GM18858 (cell line): ENCODE measurements around the gene HADH.
"Not testable (repeated sequence)": the region's sequence is repeated elsewhere in the genome, so short reads cannot be mapped to it uniquely, and the experiment has no call there.

Source experiments
- ATAC-seq: cut with Tn5 transposase; IDR thresholded peaks from one replicate; pipeline ENCODE4 v1.9.1; 2021; ENCODE audit not compliant: unreplicated experiment

The HADH gene

DNA sequence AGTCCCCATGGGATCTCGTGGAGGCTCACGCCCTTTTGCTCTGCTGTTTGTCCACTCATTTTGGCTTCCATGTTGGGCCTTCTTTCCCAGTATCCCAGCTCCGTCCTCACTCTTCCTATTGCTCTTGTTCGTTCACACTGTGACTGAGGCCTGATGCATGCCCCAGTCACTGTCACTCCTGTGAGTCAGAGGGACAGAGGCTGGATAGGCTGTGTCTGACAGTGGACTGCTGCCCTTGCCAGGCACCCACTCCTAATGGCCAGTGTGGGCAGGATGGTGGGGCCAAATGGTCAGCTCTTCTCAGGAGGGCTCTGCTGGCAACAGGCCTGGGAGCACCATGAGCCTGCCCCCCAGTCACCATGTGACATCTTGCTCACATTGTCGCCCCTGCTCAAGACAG, 40.0 kb downstream of the HADH start:
- no peak for ATAC-seq

DNA sequence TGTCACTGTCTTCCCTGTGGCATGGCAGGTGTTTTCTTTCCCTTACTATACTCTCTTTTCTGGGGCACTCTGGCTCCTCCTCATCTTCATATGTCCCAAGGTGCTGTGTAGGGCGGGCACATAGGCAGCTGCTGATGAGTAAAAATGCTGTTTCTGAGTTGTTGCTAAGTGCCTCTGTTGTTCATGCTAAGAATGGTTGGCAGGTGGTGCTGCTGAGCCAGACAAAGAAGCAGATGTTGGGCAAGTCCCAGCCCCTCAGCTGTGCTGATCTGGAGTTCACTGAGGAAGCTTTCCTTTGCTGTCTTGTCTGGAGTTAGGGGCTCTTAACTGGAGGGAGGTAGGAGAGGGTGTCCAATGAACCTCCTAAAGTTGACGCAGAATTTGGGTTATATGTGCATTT, 40.6 kb downstream of the HADH start:
- ATAC-seq, result peak; percentile 97

DNA sequence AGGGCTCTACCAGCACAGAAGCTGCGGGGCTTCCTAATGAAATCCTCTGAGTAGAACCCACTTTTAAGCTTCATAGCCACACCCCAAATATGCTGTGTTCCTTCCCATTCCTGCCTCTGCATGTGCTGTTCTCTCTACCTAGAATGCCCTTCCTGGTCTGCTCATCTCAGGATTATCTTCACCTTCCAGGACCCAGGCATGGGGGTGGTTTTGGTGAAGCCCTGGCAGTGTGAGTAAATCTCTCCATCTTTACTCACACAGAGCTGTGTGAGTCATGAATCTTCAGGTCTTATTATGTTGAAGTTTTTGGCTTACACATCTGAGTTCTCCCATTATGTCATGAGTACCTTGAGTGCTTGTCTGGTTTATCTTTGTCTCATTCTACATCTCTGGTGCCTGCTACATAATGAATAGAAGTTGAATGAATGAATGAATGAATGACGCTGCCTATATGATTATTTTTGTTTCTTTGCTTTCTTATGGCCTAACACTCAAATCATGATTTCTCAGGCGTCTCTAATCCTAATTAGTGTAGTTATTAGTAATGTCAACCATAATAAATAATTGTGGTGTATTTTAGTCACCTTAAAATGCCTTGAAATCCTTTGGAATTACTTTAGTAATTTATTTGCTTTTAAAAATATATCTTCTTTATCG, 41.9 kb downstream of the HADH start:
- ATAC-seq, result no peak

DNA sequence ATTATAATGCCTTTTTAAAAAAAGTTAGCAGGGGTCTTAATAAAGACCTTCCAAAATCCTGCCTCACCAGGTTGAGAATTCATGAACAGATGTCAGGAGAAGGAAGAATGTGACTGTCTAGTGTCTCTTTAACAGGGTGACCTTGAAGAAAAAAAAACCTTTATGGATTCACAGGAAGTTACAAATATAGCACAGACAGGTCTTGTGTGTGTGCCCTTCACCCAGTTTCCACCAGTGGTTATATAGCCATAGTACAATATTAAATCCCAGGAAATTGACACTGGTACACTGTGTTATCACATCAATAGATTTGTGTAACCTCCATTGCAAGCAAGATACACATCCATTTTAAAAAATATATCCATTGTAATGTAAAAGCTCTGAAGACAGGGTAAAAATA, 43.7 kb downstream of the HADH start:
- no peak for ATAC-seq

DNA sequence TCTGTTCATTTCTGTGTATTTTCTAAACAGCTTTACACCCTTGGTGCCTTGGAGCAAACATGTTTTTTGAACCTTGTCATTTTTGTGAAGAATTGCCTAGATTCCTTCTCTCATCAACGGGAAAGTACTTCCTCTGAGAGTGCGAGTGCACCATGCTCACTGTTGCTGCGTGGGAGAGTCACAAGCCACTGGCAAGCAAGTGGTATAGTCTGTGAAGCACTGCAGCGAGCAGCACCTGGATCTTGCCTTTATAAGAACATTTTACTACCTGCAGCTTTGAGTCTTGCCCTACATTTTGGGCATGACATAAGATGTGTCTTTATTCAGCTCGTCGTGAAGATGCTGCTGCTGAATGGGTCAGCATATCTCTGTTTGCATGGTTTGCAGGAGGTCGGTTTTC, 44.9 kb downstream of the HADH start:
- ATAC-seq, result no peak

DNA sequence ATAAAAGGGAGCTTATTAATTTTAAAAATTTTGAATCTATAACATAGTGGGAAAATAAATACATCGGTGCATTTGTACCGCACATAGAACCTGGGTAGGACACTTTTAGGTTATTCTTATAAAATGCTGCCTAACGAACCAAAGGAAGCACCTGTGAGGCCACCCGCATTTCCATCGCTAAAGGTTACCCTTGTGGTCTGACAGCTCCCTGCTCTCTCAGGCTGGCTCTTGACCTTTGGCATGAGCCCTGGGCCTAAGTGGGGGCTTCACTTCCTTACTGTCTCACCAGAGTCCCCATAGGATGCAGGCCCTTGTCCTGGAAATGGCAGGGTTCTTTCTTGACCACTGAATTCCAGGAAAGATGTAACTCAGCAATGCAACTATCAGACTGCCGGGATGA, 46.0 kb downstream of the HADH start:
- no peak for ATAC-seq

DNA sequence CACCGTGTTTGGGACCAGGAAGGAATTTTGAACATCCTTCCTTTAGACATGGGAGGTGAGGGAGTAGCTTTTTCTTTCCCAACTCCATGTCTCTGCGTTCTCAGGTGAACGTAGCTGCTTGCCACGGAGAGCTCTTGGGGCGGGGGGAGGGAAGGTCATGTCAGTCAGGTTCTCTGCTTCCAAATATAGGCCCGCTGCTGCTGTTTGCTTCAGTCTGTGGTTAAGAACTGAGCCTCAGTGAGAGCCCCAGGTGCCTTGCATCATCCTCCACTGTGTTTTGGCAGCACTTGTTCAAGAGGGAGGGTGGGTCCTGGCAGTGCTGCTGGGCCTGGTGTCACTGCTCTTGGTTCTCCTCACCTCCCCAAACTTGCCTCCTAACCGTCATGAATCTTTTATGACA, 46.5 kb downstream of the HADH start:
- peak; percentile 87 for ATAC-seq

DNA sequence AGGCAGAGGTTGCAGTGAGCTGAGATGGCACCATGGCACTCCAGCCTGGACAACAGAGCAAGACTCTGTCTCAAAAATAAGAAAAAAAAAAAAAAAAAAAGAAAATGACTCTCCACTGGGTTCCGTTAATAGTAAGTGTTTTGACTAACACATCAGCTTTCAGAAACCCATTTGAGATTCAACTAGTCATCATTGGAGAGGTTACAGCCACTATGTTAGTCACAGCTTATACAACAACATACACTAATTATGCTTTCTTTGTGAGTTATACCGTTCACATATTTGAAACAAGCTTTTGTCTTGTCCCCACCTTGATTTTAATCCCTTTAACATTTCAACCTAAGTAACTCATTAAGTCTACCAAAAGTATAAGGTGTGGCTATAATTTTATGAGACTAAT, 48.2 kb downstream of the HADH start:
- ATAC-seq, result no peak

DNA sequence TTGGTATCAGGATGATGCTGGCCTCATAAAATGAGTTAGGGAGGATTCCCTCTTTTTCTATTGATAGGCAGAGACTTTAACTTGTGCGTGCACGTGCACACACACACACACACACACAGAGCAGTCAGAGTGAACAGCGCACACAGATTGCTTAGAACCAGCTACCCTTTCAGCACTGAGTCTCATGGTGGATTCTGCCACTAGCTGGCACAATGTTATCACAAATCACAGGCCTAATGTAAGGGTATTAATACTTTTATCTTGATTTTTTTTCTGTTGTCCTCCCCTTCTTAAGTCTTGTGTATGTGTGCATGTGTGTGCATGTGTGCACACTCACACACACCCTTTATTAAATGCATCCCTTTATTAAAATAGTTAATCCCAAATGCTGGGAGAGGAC, 53.2 kb downstream of the HADH start:
- ATAC-seq, result no peak

DNA sequence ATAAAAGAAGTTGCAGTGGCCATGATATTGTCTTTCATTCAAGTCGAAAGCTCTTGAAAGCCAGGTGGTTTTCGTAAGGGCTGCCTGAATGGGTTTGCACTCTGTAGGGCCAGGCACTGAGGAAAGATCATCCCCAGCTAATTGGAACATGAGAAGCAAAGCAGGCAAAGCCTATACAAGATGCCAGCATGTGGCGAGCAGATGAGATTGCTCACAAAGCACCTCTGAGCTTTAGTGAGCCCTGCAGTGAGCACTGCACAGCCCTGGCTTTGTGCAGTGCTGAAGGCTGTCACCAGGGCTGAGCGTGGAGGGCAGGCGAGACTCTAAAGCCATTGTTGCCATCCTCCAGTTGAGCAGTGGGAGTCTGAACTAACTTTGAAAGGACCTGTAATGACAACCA, 53.8 kb downstream of the HADH start:
- no peak for ATAC-seq

DNA sequence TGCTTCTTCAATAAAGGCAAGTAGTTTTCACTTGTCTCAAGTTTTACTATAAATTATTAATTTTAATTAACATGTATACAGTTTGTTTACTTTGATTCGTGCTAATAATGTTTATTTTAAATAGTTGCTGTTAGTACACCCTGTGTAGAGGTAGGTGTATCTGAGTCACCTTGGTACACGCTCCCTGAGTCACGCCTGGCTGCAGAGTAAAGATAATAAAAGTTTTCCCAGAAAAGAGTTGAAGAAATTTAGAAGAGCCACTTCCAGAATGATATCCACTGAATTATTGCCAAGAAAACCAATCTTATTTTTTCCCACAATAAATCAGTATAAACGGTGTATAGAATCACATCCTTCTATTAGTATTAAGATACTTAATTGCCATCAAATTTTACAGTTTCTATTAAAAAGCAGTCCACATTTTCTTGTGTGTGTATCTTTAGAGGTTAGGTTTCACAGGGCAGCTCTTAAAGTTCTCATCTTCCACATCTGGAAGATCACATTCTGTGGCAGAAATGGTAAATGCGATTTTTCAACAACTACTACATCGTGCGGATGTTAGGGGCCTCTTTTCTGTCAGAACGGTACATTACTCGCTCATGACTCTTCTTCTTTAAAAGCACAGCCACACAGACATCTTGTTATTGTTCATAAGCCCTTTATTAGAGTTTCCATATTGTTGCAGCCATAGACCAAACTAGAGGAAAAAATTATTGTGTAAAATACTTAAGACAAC, 55.4 kb downstream of the HADH start:
- no peak for ATAC-seq

DNA sequence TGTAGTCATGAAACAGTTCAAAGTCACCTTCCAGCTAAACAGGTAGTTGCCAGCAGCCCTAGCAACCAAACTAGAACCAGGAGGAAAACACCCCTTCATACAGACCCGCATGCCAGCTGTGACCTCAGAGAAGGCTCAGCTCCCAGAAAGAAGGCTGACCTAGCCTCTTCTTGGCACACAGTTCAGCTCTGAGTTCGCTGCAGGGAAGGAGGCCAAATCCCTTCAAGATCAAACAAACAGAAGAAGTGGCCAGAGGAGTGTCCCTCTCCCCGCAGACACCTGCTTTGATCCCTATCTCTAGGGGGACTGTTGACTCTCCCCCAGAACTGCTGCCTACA, 56.0 kb downstream of the HADH start:
- no peak for ATAC-seq

DNA sequence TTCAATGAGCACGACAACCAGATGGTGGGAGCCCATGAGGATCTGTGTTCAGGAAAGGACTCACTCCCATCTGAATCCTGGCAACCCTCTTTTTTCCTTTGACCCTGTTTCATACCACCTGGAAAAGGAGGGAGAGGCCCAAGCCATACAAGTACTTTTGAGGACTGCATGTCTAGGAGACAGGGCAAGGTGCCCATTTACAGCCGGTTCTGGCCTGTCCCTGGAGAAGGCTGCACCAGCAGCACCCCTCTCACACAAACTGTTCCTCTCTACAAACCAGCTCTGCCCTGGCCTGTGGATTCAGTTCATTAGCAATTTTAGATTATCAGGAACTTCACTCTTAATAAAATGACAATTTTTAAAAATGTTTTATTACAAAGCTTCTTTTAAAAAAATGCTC, 57.5 kb downstream of the HADH start:
- no peak for ATAC-seq

DNA sequence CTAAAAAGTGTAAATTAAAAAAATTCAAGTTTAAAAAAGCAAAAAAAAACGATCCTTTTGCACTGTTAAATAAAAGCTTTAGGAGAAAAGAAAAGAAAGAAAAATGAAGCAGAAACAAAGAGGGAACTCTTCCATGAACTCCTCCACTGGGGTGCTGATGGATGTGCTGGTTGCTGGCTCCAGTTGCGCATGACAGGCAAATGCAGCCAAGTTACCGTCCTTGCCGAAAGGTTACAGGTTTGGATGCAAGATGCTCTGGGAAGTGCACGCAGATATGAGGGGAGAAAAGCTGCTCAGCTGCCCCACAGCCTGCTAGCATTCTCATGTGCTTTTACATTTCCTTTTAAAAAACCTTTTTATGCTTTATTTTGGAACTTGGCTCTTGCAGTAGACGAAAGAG, 58.5 kb downstream of the HADH start:
- ATAC-seq, result no peak

DNA sequence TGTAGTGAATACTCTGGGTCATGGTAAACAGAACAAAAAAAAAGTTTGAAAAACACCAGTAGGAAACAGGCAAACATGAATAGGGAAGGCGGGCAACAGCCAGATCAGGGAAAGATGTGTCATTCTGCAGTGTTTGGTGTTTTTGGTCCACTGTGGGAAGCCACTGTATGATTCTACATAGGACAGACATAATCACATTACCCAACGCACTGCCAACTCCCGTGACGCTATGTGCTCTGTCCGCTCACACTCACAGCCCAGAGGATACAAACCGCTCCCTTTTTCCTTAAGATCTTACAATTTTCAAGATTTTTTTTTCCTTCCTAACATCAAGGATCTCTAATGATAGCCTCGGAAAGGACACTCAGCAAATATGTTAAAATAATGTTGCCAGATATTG, 59.3 kb downstream of the HADH start:
- ATAC-seq, result no peak

DNA sequence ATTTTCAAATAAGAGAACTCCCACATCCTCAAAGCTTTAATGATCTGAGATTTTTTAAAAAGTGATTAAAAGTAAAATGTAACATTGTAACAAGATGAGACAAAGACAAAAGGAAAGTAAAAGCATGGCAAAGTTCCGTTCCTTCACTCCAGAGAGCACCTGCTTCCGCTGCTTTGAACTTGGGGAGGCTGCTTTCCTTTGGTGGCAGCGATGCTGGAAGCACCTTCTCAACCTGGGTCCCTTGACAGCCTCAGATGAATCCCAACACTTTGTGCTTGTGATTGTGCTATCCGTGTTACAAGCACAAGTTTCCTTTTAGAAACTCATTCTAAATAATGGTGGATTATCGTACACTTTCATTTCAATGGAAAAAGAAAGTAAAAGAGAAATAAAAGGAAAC, 59.7 kb downstream of the HADH start:
- ATAC-seq, result no peak

DNA sequence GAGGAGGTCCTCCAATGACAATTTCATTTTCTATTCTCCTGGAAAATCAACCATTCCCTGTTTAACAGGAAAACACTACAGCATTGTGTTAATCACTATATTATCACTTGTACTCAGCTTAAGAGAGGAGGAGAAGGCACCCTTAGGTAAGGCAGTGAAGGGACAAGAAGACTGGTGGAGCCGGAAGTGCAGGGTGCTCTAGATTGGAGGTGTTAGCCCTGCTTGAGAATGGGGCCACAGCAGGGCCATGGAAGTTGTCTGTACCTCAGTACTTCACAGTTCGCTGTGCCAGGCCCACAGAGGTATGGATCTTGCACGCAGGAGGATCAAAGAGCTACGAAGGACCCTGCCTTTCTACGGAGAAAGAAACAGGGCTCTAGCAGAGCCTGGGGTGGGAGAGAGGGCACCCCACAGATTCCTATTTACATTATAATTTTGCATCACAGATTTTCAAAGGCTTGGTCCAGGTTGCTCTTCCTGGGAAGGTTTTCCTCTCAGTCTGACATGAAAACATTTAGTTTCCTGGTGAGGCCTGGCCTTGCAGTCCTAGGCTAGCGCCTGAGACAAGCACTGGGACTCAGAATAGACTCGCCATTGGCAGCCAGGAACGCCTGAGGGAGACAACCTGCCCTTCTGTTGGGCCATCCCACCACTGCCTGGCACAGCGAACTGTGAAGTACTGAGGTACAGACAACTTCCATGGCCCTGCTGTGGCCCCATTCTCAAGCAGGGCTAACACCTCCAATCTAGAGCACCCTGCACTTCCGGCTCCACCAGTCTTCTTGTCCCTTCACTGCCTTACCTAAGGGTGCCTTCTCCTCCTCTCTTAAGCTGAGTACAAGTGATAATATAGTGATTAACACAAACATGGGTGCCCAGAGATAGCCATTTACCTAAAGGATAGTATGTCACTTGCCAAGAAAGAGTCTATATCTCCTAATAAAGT, 60.8 kb downstream of the HADH start:
- ATAC-seq, result not testable (repeated sequence)

DNA sequence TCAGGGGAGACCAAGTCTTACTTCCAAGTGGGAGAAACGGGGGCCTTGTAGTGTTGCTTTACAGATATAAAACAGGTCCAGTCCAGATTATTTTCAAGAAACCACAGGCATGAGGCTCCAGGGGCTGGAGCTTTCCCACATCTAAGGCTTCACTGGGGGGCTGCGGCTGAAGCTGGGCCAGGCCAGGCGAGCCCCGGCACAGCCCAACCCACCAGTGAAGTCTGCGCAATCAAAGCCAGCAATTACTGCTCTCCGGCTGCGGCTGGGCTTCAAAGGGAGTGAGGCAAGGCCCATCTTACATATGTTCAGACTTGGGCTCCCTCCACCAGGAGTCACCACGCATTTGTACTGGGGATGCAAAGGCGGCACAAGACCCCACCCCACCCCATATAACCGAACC, 61.7 kb downstream of the HADH start:
- ATAC-seq, result no peak

DNA sequence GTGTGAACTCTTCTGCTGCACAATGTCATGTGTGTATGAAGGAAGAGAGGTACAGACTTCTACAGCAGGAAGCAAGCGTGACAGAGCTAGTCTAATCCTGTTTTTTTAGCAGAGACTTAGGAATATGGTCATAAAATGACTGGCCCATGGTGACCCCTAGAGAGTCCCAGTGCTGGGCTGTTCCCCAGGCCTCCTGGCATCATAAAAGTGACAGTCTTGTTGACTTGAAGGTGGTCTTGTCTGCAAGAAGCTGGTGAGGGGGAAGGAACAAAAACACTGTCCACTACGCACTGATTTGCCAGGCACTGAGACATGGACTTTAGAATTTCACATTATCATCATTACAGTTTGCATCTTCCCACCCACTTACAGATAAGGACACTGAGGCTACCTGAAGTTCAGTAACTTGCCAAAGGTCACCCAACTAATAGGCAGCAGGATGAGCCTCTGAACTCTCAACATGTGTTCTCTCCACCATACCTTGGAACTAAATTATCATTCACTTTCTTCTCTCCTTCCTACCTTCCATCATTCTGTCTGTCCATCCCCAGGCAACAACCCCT, 63.0 kb downstream of the HADH start:
- ATAC-seq, result no peak

DNA sequence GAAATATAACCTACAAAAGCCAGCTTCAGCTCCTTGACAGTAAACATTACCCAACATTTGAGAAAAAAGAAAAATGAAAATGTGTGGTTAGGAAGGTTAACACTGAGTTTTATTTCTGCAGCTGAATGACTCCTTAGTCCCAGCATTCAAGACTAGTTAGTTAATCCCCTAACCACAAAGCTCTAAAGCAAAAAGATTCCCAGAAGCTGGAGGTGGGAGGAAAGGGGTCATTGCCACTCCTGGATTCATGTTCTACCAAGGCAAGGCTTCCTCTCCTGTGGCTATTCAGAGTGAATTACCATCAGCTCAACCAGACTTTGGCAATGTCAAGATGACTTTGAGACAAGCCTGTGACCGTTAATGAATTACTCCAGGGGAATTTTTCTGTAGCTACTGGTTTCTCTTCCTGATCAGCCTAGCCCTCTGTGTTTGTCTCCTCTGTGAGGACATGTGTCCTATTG, 63.6 kb downstream of the HADH start:
- peak; percentile 89 for ATAC-seq

DNA sequence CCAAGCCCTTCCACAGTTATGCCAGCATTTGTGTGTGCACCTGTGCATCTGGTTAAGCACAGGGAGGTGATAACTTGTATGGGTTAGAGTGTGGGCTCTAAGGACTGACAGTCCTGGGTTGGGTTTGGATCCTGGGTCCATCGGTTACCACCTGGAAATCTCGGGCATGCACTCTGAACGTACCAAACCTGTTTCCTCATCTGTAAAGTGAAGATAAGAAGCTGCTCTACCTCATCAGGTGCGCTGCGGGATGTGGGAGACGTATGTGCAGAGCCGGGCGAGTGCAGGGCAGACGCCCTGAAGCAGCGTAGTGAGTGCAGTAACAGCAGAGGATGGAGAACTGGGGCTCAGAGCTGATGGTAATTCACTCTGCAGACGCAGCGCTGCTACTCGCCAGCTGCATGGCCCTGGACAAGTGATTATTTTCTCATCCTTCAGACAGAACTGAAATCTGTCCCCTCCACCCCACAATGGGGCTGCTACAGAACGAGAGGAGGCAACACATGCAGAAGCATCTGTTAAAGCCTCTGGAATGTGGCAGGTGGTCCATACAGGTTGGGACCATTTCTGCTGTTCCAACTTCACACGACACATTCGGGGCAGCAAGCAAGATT, 64.4 kb downstream of the HADH start:
- ATAC-seq, result no peak
